Measurements from ENCODE around the gene MND1. TPM values are rescaled to one million over a fixed set of nuclear protein-coding genes. Genes with fewer than 3 reads are reported as not detected.

The MND1 gene
- total RNA-seq, 4 donors from 2014 or later: 0.49 to 2.4 TPM; not detected in 2

DNA sequence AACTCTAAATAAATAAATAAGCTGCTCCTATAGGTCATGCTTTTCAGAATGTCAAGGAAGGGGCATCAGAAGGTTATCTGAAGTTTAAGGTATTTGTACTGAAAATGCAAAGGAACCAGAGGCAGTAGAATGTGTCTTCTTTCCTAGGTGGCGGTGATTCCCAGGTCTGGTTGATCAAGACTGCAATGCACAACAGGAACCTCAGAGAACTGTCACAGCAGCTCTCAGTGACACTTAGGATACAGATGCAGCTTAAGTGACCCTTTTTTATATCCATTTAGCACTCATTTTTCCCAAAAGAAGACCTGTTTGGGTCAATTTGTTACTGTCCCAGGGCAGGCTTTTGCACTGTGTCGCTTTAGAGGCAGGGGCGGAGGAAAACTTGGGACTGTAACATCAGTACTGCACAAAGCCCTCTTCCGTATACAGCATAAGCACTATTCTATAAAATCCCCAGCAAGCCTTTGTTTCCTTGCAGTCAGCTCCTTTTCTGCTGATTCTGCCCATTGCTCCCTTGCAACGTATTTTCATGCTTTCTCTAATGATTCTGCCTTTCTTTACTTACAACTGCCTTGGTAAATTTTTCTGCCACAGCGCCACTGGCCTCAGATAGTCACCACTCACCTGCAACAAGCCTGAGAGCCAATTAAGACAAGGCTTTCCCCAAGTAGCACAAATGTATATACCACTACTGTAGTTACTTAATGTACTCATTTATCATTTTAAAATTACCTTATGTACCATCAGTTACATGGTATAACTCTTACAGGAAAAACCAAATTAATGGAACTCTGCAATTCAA is 1.5 kb upstream of the MND1 start:
- intact Hi-C loops (cut with DNase I; ENCODE audit: low total_unique reads): no loop called here
- WGBS, 2 donors: 93 to 95% methylated on average over 6 of the region's 6 CpGs

DNA sequence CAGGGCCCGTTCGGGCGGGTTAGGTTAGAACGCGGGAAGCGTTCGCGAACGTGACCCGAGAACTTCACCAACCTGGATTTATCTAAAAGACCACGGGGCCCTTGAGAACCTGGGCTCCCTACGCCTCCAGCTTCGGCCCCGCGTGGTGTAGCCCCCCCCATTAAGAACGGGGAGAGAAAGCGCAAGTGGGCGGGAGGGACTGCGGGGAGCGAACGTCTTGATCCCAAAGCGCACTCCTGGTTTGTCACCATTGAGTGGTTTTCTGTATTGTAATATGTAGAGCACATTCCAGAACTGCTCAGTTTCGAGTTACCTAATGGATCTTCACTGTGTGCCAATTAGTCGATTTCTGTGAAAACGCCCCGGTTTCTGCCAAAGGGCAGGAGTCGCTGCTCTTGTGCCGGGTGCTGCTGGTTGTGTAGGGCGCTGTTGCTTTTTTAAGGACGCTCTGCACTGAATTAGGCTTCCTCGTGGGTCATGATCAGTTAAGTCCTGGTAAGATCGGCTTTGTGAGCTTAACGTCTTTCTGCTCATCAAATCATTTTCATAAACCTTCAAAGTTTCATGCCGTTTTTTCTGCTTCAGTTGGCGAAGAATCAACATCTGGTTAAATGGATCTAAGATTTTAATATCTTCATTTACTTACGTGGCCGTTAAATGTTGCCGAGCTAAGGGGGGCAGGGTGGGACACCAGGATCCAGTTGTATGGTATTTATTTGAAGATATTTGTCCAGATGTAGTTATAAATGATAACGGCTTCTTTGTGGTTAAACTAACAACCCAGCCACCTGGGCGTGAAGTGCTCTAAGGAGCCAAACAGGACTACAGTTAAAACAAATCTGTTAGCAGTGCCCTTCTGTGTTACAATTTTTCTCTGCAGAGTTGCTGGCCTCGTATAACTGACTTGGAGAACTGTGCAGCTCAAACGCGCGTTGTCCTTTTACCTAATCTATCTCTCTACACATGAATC is 809 bp downstream of the MND1 start:
- WGBS, 2 donors: 2 to 3% methylated on average over 34 to 44 of the region's 44 CpGs
- H3K4me3 ChIP-seq (ENCODE audit: low read depth, poor library complexity, severe bottlenecking): peak overlapping the region; percentile 66
- TF ChIP-seq, protein P1, sequence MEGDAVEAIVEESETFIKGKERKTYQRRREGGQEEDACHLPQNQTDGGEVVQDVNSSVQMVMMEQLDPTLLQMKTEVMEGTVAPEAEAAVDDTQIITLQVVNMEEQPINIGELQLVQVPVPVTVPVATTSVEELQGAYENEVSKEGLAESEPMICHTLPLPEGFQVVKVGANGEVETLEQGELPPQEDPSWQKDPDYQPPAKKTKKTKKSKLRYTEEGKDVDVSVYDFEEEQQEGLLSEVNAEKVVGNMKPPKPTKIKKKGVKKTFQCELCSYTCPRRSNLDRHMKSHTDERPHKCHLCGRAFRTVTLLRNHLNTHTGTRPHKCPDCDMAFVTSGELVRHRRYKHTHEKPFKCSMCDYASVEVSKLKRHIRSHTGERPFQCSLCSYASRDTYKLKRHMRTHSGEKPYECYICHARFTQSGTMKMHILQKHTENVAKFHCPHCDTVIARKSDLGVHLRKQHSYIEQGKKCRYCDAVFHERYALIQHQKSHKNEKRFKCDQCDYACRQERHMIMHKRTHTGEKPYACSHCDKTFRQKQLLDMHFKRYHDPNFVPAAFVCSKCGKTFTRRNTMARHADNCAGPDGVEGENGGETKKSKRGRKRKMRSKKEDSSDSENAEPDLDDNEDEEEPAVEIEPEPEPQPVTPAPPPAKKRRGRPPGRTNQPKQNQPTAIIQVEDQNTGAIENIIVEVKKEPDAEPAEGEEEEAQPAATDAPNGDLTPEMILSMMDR (IDR thresholded peaks at IDR 0.05): no peak
- TF ChIP-seq POLR2A (IDR thresholded peaks at IDR 0.05): no peak
- intact Hi-C loops (cut with DNase I; ENCODE audit: low total_unique reads): loop anchor here (2.0 kb wide), 1 partner anchor 230 kb away; no protein-coding TSS in a partner anchor
- no peak for DNase-seq (ENCODE audit: low spot score in 2 of 2)

More for the DNA sequence above, 1.5 kb upstream of the MND1 start:
- TF ChIP-seq POLR2A (IDR thresholded peaks at IDR 0.05): no peak
- TF ChIP-seq, protein P1 (IDR thresholded peaks at IDR 0.05): no peak
- H3K4me3 ChIP-seq (ENCODE audit: low read depth, poor library complexity, severe bottlenecking): no peak overlapping the region
- DNase-seq (ENCODE audit: low spot score in 2 of 2): no peak

DNA sequence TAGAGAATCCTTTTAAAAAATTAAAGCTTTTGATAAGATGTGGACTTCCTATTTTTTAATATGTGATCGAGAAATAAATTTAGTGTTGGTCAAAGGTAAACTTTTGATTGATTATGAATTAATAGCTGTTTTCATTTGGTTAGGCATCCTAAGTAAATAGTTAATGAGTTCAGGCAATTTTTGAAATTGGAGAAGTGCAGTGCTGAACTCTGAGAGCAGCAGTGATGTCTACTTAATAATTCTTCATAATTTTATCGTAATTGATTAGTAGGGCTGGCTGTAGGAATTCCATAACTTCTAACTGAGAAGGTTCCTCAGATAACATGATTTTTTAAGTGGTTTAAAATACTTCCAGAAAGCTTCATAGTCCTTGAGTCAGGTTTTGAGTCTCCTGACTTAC is 1.5 kb downstream of the MND1 start:
- H3K4me3 ChIP-seq (ENCODE audit: low read depth, poor library complexity, severe bottlenecking): no peak overlapping the region
- WGBS, 2 donors: 59 to 63% methylated on average over 2 of the region's 2 CpGs
- TF ChIP-seq, protein P1 (IDR thresholded peaks at IDR 0.05): no peak
- no peak for TF ChIP-seq POLR2A (IDR thresholded peaks at IDR 0.05)
- intact Hi-C loops (cut with DNase I; ENCODE audit: low total_unique reads): no loop called here
- DNase-seq (ENCODE audit: low spot score in 2 of 2): no peak

DNA sequence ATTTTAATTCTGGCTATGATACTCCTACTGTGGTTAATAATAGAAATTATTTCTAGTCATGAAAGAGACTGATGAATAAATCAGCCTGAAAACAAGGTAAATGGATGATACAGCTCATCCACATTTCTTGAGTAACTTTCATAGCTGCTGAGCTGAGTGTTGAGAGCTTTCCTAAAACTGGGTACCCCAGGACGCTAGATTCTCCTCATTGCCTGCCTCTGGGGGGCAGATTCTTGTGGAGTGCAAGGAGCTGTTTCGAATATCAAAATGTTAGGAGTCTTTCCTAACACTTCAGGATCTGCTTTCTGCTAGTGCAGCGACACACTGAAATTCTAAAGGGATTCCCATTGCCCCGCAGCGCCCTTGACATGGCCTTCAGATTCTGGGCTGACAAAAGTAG is 2.1 kb downstream of the MND1 start:
- TF ChIP-seq, protein P1 (IDR thresholded peaks at IDR 0.05): no peak
- no peak for TF ChIP-seq POLR2A (IDR thresholded peaks at IDR 0.05)
- intact Hi-C loops (cut with DNase I; ENCODE audit: low total_unique reads): no loop called here
- no peak overlapping the region for H3K4me3 ChIP-seq (ENCODE audit: low read depth, poor library complexity, severe bottlenecking)
- DNase-seq (ENCODE audit: low spot score in 2 of 2): no peak
- 88 to 89% methylated on average over 5 of the region's 5 CpGs for WGBS, 2 donors

DNA sequence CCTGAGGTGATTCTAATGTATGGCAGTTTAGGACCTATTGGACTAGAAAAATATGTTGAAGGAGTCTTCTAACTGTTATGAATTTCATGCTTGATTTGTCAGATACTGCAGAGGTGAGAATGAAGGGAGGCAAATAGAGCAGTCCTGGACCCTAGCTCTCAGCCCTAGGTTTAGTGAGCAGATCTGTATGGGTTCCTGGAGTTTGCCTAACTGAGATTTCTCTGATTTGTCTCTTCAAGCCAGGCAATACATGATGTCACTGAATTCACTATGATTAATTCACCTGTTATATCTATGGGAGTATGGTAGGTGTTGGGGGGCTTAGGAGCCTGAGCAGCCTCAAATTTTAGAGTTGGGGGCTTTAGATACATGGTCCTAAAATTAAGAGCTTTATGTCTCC is 2.6 kb downstream of the MND1 start:
- intact Hi-C loops (cut with DNase I; ENCODE audit: low total_unique reads): no loop called here
- no peak for TF ChIP-seq POLR2A (IDR thresholded peaks at IDR 0.05)
- TF ChIP-seq, protein P1 (IDR thresholded peaks at IDR 0.05): no peak
- no peak overlapping the region for H3K4me3 ChIP-seq (ENCODE audit: low read depth, poor library complexity, severe bottlenecking)
- DNase-seq (ENCODE audit: low spot score in 2 of 2): no peak

Data from lower leg skin (tissue), 4 donors.